ENCODE data around the gene MISP. TPM values are rescaled to one million over a fixed set of nuclear protein-coding genes. Genes with fewer than 3 reads are reported as not detected.

Gene MISP
- total and polyA plus RNA-seq, 9 of the 15 experiments (the other 6 are each of a cell fraction or from before 2014, with no cell fraction given) = 0.04 to 0.29 (median 0.05) TPM; not detected in 5

GRCh38 chr19:719636-720344 is 31.1 kb upstream of the MISP start:
- H3K9ac ChIP-seq (ENCODE audit: insufficient read depth in 1 of 2, low read depth in 2 of 2, low read length in 2 of 2) = peak overlapping the region in 1 of 2 experiments; percentile 64; a peak in 1 of 4 replicates
- no peaks in the 10 kb centered on the region for H4K20me1 ChIP-seq (replicated peaks; ENCODE audit: control insufficient read depth, insufficient read depth, low read length)
- H3K9me3 ChIP-seq (replicated peaks; ENCODE audit: control insufficient read depth, insufficient read depth, low read depth, low read length) = no peaks in the 10 kb centered on the region; the same call in 1 of the 2 replicates
- H3K79me2 ChIP-seq (ENCODE audit: control insufficient read depth, insufficient read depth, low read length) = no peaks in the 10 kb centered on the region
- ATAC-seq (peak; percentile 76), FAIRE-seq (no peak), DNase-seq (ENCODE audit: extremely low read depth in 1 of 4, low spot score in 3 of 4) (peak; percentile 58 to 91 (median 84))
- no peak overlapping the region for H3K4me3 ChIP-seq
- POLR2A ChIA-PET = interaction anchor here (0.6 to 1.4 kb wide), 2 partner anchors 8 to 228 kb away, joined by 3 to 5 read pairs; no protein-coding TSS in a partner anchor
- WGBS (ENCODE audit: insufficient coverage, low coverage, missing lambda C conversion rate) = 23% methylated on average over 26 of the region's 79 CpGs
- H3K36me3 ChIP-seq (ENCODE audit: control insufficient read depth, insufficient read depth, low read length) = no peaks in the 10 kb centered on the region
- no peaks in the 10 kb centered on the region for H3K9me1 ChIP-seq (ENCODE audit: control insufficient read depth, insufficient read depth, low read length)
- H3K4me2 ChIP-seq (ENCODE audit: insufficient read depth, low read length) = no peak overlapping the region
- H3K27me3 ChIP-seq (ENCODE audit: control insufficient read depth in 2 of 2, insufficient read depth in 2 of 2, low read length in 2 of 2) = no peaks in the 10 kb centered on the region
- H3K27ac ChIP-seq (ENCODE audit: extremely low read depth, low read depth, low read length) = no peak overlapping the region
- CTCF ChIA-PET (ENCODE audit: low intra/inter-chr PET ratio) = interaction anchor here (0.7 kb wide), 1 partner anchor 10 kb away, joined by 3 read pairs; no protein-coding TSS in a partner anchor
- intact Hi-C loops (cut with micrococcal nuclease) (no loop called here), in situ Hi-C loops (cut with MboI) (no loop called here)
- BruUV-seq (replicated peaks) = no TSS peak
- peaks cover 0 to 46% of the 10 kb centered on the region in 2 experiments; a peak in 2 of 5 replicates for H3K4me1 ChIP-seq (replicated peaks in 1 of 2; ENCODE audit: control insufficient read depth in 2 of 2, insufficient read depth in 2 of 2, low read length in 2 of 2)
- H2AFZ ChIP-seq (ENCODE audit: low read depth, low read length) = no peak overlapping the region
- TF ChIP-seq SRSF9 (IDR thresholded peaks at IDR 0.05; ENCODE audit: borderline replicate concordance, low read depth, low read length) (no peak), RCOR1 (IDR thresholded peaks at IDR 0.05; ENCODE audit: borderline replicate concordance in 1 of 2, low read depth in 2 of 2, low read length in 2 of 2) (peak in 1 of 2 experiments; percentile 80; a peak in 3 of 4 replicates), RBM14 (IDR thresholded peaks at IDR 0.05; ENCODE audit: borderline replicate concordance, insufficient read depth, low read depth, low read length) (no peak), KDM1A (IDR thresholded peaks at IDR 0.05) (peak; percentile 23 to 65; a peak in 3 of 4 replicates), POLR2G (IDR thresholded peaks at IDR 0.05; ENCODE audit: low read depth, low read length) (peak; percentile 36; the same call in 1 of the 2 replicates), SMARCB1 (IDR thresholded peaks at IDR 0.05; ENCODE audit: insufficient read length, low read depth) (no peak), ZNF507 (tag; conservative IDR thresholded peaks at IDR 0.05) (no peak), PCBP1 (IDR thresholded peaks at IDR 0.05; ENCODE audit: low read depth, low read length, poor library complexity, severe bottlenecking) (peak; percentile 74), ETV1 (tag; conservative IDR thresholded peaks at IDR 0.05; ENCODE audit: low read depth) (no peak), BMI1 (IDR thresholded peaks at IDR 0.05; ENCODE audit: low read length) (peak; percentile 82), RBM25 (IDR thresholded peaks at IDR 0.05; ENCODE audit: low read depth, low read length, severe bottlenecking) (peak; percentile 89), BCOR (IDR thresholded peaks at IDR 0.05) (peak; percentile 86), VEZF1 (CRISPR knock-in tag; IDR thresholded peaks at IDR 0.05) (peak; percentile 79), ZBTB7A (IDR thresholded peaks at IDR 0.05; ENCODE audit: borderline replicate concordance, control insufficient read depth, low read depth, low read length) (0 out of 2 replicates have a peak, but pooled peaks have one; percentile 53), NKRF (IDR thresholded peaks at IDR 0.05; ENCODE audit: borderline replicate concordance) (no peak), MXI1 (IDR thresholded peaks at IDR 0.05; ENCODE audit: low read depth, low read length) (peak; percentile 89)
